Amniotic epithelial cell (primary cell): ENCODE results near the gene BCR.
"Not testable (repeated sequence)": the region's sequence is repeated elsewhere in the genome, so short reads cannot be mapped to it uniquely, and the experiment has no call there.

ENCODE experiments used
- DNase-seq: peaks from one replicate; pipeline ENCODE4 v3.0.0-alpha.2; 2010; ENCODE audit warnings: low read depth

Gene BCR

GRCh38 chr22:23180301-23180892 is at the start of gene BCR:
Gene BCR, plus strand, starts transcription at chr22:23180509. Its CDS starts 452 bp downstream, at chr22:23180961.
- peak; percentile 62 for DNase-seq

GRCh38 chr22:23130697-23131096 is 49.6 kb upstream of the BCR start:
- DNase-seq = no peak

- no peak for DNase-seq
Observed at GRCh38 chr22:23131931-23132330, 48.4 kb upstream of the BCR start.

GRCh38 chr22:23132376-23133091 is 47.8 kb upstream of the BCR start:
- no peak for DNase-seq

- no peak for DNase-seq
Observed at GRCh38 chr22:23133922-23134321, 46.4 kb upstream of the BCR start.

- not testable (repeated sequence) for DNase-seq
Observed at GRCh38 chr22:23136991-23137390, 43.3 kb upstream of the BCR start.

GRCh38 chr22:23137468-23137867 is 42.8 kb upstream of the BCR start:
- DNase-seq = no peak

GRCh38 chr22:23137905-23138561 is 42.3 kb upstream of the BCR start:
- DNase-seq = no peak

- DNase-seq = no peak
Observed at GRCh38 chr22:23138584-23139435, 41.5 kb upstream of the BCR start.

- DNase-seq = no peak
Observed at GRCh38 chr22:23140385-23140784, 39.9 kb upstream of the BCR start.

GRCh38 chr22:23142546-23143105 is 37.7 kb upstream of the BCR start:
- DNase-seq = no peak

- no peak for DNase-seq
Observed at GRCh38 chr22:23143119-23143518, 37.2 kb upstream of the BCR start.

- no peak for DNase-seq
Observed at GRCh38 chr22:23144432-23144831, 35.9 kb upstream of the BCR start.

- DNase-seq = peak; percentile 99
Observed at GRCh38 chr22:23144932-23145877, 35.1 kb upstream of the BCR start, which contains the start of gene RAB36. Gene RAB36, plus strand, starts transcription at chr22:23145477. Its CDS starts 1,140 bp downstream, at chr22:23146617.

GRCh38 chr22:23145878-23146470 is 34.3 kb upstream of the BCR start:
- DNase-seq = no peak

- DNase-seq = peak; percentile 67
Observed at GRCh38 chr22:23146478-23147205, 33.7 kb upstream of the BCR start.

- DNase-seq = peak; percentile 92
Observed at GRCh38 chr22:23147617-23148387, 32.5 kb upstream of the BCR start.

GRCh38 chr22:23149743-23150238 is 30.5 kb upstream of the BCR start:
- DNase-seq = peak; percentile 55

GRCh38 chr22:23150762-23151161 is 29.5 kb upstream of the BCR start:
- DNase-seq = no peak
